ENCODE data around the gene COL10A1. TPM values are rescaled to one million over a fixed set of nuclear protein-coding genes. Genes with fewer than 3 reads are reported as not detected.

COL10A1 gene
- total RNA-seq, 4 donors from 2014 or later = not detected

GRCh38 chr6:116104636-116105035 lies 21.3 kb downstream of the COL10A1 start:
- DNase-seq (ENCODE audit: low spot score in 2 of 2) = no peak
- no peak for TF ChIP-seq EP300 (IDR thresholded peaks at IDR 0.05)
- no peak for TF ChIP-seq POLR2AphosphoS5 (IDR thresholded peaks at IDR 0.05)
- TF ChIP-seq POLR2A (IDR thresholded peaks at IDR 0.05) = no peak
- TF ChIP-seq CTCF (IDR thresholded peaks at IDR 0.05) = no peak
- Histone ChIP-seq H3K27ac (no peak overlapping the region), H3K36me3 (peaks cover 7% of the 10 kb centered on the region), H3K9me3 (no peaks in the 10 kb centered on the region), H3K4me3 (no peak overlapping the region), H3K4me1 (peaks cover 41% of the 10 kb centered on the region), H3K27me3 (no peaks in the 10 kb centered on the region)
- WGBS = 93% methylated on average over 1 of the region's 1 CpG

DNA sequence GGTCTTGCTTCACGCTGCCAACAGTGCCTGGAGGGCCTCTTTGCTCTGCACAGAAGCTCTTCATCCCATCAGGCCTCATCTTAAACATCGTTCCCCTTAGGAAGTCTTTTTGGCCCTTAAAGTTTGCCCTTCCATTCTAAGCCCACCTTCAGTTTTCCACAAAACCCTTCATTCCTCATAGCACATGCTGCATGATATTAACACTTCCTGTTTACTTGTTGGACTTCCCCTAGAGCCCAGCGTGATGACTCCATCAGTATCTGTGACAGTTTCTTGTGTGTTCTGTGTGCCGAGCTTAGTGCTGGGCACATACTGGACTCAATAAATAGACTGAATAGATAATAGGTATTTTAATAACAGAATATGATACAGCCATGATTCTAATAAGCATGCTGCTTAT lies 23.1 kb downstream of the COL10A1 start:
- no peak overlapping the region for H3K4me3 ChIP-seq
- no peak overlapping the region for H3K27ac ChIP-seq
- no peaks in the 10 kb centered on the region for H3K36me3 ChIP-seq
- DNase-seq (ENCODE audit: low spot score in 2 of 2) = no peak
- no peaks in the 10 kb centered on the region for H3K27me3 ChIP-seq
- peaks cover 43% of the 10 kb centered on the region for H3K4me1 ChIP-seq
- H3K9me3 ChIP-seq = no peaks in the 10 kb centered on the region
- WGBS = 84% methylated on average over 4 of the region's 4 CpGs
- no peak for TF ChIP-seq EP300 (IDR thresholded peaks at IDR 0.05)

GRCh38 chr6:116101790-116102189 lies 24.1 kb downstream of the COL10A1 start:
- Histone ChIP-seq H3K9me3 (no peaks in the 10 kb centered on the region), H3K36me3 (no peaks in the 10 kb centered on the region), H3K4me1 (peaks cover 41% of the 10 kb centered on the region), H3K27me3 (no peaks in the 10 kb centered on the region), H3K27ac (no peak overlapping the region), H3K4me3 (peak overlapping the region; percentile 92)
- no peak for DNase-seq (ENCODE audit: low spot score in 2 of 2)
- TF ChIP-seq EP300 (IDR thresholded peaks at IDR 0.05) = no peak
- no peak for TF ChIP-seq POLR2AphosphoS5 (IDR thresholded peaks at IDR 0.05)
- TF ChIP-seq POLR2A (IDR thresholded peaks at IDR 0.05) = no peak
- TF ChIP-seq CTCF (IDR thresholded peaks at IDR 0.05) = no peak
- WGBS = 57% methylated on average over 2 of the region's 2 CpGs

DNA sequence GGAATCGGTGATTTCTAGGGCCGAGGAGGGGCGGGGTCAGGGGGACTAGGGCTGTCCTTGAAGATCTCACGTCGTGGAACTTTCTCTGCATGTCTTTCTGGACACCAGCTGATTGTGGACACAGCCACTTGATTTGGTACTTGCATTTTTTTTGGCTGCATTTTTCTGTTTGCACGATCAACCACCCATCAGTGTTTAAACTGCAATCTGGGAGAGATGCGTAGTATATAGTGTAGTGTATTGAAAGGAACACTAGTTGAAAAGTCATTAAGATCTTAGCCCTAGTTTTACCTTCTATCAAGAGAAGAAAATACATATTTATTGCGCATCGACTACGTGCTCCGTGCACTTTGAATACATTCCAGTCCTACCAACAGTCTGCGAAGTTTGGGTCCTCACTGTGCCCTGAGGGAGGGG lies 24.6 kb downstream of the COL10A1 start:
- H3K4me1 ChIP-seq = peaks cover 36% of the 10 kb centered on the region
- peak overlapping the region; percentile 95 for H3K27ac ChIP-seq
- H3K4me3 ChIP-seq = peak overlapping the region; percentile 92
- no peaks in the 10 kb centered on the region for H3K9me3 ChIP-seq
- WGBS = 0% methylated on average over 12 of the region's 12 CpGs
- no peak for TF ChIP-seq POLR2AphosphoS5 (IDR thresholded peaks at IDR 0.05)
- no peaks in the 10 kb centered on the region for H3K36me3 ChIP-seq
- H3K27me3 ChIP-seq = no peaks in the 10 kb centered on the region
- no peak for DNase-seq (ENCODE audit: low spot score in 2 of 2)

DNA sequence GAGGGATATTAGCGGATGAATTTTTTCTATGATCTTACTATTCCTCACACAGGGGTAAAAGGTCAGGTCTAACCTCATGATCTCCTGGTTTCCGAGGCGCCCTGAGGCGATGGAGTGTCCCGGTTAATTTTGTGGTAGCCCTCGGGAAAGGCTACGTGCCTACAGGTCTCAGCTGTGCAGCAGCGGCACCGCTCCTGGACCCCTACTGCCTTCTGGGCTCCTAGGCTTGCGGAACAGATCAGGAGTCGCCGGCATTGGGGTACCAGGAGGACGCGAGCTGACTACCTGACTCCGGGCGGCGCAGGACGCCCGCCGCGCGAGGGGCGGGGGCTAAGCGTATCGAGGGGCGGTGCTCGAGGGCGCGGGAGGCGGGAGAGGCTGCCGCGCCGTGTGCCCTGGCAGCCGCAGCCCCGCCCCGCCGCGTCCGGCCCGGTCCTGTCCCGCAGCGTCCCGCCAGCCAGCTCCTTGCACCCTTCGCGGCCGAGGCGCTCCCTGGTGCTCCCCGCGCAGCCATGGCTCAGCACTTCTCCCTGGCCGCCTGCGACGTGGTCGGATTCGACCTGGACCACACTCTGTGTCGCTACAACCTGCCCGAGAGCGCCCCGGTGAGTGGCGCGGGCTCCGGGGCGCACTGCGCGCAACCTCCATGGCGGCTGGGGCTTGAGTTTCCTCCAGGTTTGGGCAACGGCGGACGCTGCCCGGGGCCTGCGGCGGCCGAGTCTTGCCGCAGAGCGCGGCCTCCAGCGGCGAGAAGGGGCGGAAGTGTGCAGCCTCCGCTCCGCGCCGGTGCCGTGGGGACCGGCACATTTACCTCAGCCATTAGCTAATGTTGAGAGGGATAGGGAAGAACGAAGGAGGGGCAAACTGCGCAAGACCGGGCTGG lies 25.3 kb downstream of the COL10A1 start, which contains the start of gene NT5DC1:
Gene NT5DC1 (plus strand): TSS at position 435 of the 883 bp plus-strand sequence. CDS start 78 bp downstream, at position 513.
- peak within 1 kb of the TSS; percentile 92 for H3K4me3 ChIP-seq
- no peaks in the 10 kb centered on the region for H3K27me3 ChIP-seq
- peak; percentile 45 to 49 for TF ChIP-seq POLR2A (IDR thresholded peaks at IDR 0.05)
- TF ChIP-seq CTCF (IDR thresholded peaks at IDR 0.05) = peak in 1 of 2 donors; percentile 35
- TF ChIP-seq POLR2AphosphoS5 (IDR thresholded peaks at IDR 0.05) = peak in 1 of 3 donors; percentile 77
- TF ChIP-seq EP300 (IDR thresholded peaks at IDR 0.05) = no peak
- peak; percentile 88 for DNase-seq (ENCODE audit: low spot score in 2 of 2)
- peak within 1 kb of the TSS; percentile 95 for H3K27ac ChIP-seq
- peaks cover 32% of the 10 kb centered on the region for H3K4me1 ChIP-seq
- 3% methylated on average over 21 of the region's 87 CpGs for WGBS
- H3K9me3 ChIP-seq = no peaks in the 10 kb centered on the region
- no peaks in the 10 kb centered on the region for H3K36me3 ChIP-seq

- Histone ChIP-seq H3K36me3 (no peaks in the 10 kb centered on the region), H3K27ac (no peak overlapping the region), H3K4me3 (no peak overlapping the region), H3K4me1 (peaks cover 27% of the 10 kb centered on the region), H3K9me3 (no peaks in the 10 kb centered on the region), H3K27me3 (no peaks in the 10 kb centered on the region)
- DNase-seq (ENCODE audit: low spot score in 2 of 2) = no peak
- TF ChIP-seq POLR2A (IDR thresholded peaks at IDR 0.05) = no peak
- no peak for TF ChIP-seq EP300 (IDR thresholded peaks at IDR 0.05)
- TF ChIP-seq POLR2AphosphoS5 (IDR thresholded peaks at IDR 0.05) = no peak
- TF ChIP-seq CTCF (IDR thresholded peaks at IDR 0.05) = no peak
- WGBS = 100% methylated on average over 1 of the region's 1 CpG
These were observed 26.9 kb downstream of the COL10A1 start for GRCh38 chr6:116099036-116099435.

All from suprapubic skin (tissue), 4 donors.